H9 (cell line): ENCODE results near the gene ATP6V1B1. TPM values are rescaled to one million over a fixed set of nuclear protein-coding genes. Genes with fewer than 3 reads are reported as not detected.

ENCODE experiments used
- DNase-seq: peaks from one replicate; pipeline ENCODE4 v3.0.0-alpha.2; 2017
- H2AFZ ChIP-seq: one replicate; pipeline ENCODE4 v1.6.1; 2013; ENCODE audit warnings: mild to moderate bottlenecking, low read length, control low read depth, moderate library complexity
- H2AK5ac ChIP-seq: 2 replicates; pipeline ENCODE4 v1.6.1; 2013; ENCODE audit warnings: low read length, control low read depth, mixed read lengths; ENCODE audit not compliant: insufficient read length
- H2BK120ac ChIP-seq: one replicate; pipeline ENCODE4 v1.6.1; 2013; ENCODE audit warnings: low read depth, mild to moderate bottlenecking, low read length, control low read depth, inconsistent platforms; ENCODE audit not compliant: poor library complexity, severe bottlenecking
- H2BK12ac ChIP-seq: 2 replicates; pipeline ENCODE4 v1.6.1; 2013; ENCODE audit warnings: low read length, control low read depth, mixed read lengths, low read depth; ENCODE audit not compliant: insufficient read length
- H2BK15ac ChIP-seq: 2 replicates; pipeline ENCODE4 v1.6.1; 2013; ENCODE audit warnings: low read depth, low read length, control low read depth
- H2BK20ac ChIP-seq: one replicate; pipeline ENCODE4 v1.6.1; 2013; ENCODE audit warnings: low read depth, mild to moderate bottlenecking, low read length, control low read depth, inconsistent platforms; ENCODE audit not compliant: poor library complexity, severe bottlenecking
- H2BK5ac ChIP-seq: 2 replicates; pipeline ENCODE4 v1.6.1; 2013; ENCODE audit warnings: low read length, control low read depth, mixed read lengths; ENCODE audit not compliant: insufficient read length
- H3K14ac ChIP-seq: 2 replicates; pipeline ENCODE4 v1.6.1; 2013; ENCODE audit warnings: low read length, control low read depth; ENCODE audit not compliant: insufficient read depth
- H3K18ac ChIP-seq: 2 replicates; pipeline ENCODE4 v1.6.1; 2013; ENCODE audit warnings: low read depth, mild to moderate bottlenecking, mixed read lengths, low read length, control low read depth; ENCODE audit not compliant: insufficient read length
- H3K23ac ChIP-seq: 2 replicates; pipeline ENCODE4 v1.6.1; 2013; ENCODE audit warnings: low read length, control low read depth, mixed read lengths, low read depth; ENCODE audit not compliant: insufficient read length
- H3K23me2 ChIP-seq: 2 replicates; pipeline ENCODE4 v1.6.1; 2013; ENCODE audit warnings: low read depth, mild to moderate bottlenecking, mixed read lengths, low read length, control low read depth; ENCODE audit not compliant: insufficient read length, poor library complexity, severe bottlenecking
- H3K27ac ChIP-seq: 2 replicates; pipeline ENCODE4 v1.5.1; 2013; ENCODE audit warnings: low read length, control low read depth, mixed read lengths, low read depth; ENCODE audit not compliant: insufficient read length
- H3K27me3 ChIP-seq: 2 replicates; pipeline ENCODE4 v1.6.1; 2013; ENCODE audit warnings: low read length, control low read depth, inconsistent platforms; ENCODE audit not compliant: insufficient read depth
- H3K4ac ChIP-seq: 2 replicates; pipeline ENCODE4 v1.6.1; 2013; ENCODE audit warnings: low read depth, mild to moderate bottlenecking, control low read depth, inconsistent platforms, low read length, moderate library complexity
- H3K4me1 ChIP-seq: 2 replicates; pipeline ENCODE4 v1.6.1; 2013; ENCODE audit warnings: low read length, control low read depth, inconsistent platforms; ENCODE audit not compliant: insufficient read depth
- H3K4me2 ChIP-seq: 2 replicates; pipeline ENCODE4 v1.6.1; 2013; ENCODE audit warnings: low read length, control low read depth, mixed read lengths; ENCODE audit not compliant: insufficient read length, insufficient read depth
- H3K56ac ChIP-seq: 2 replicates; pipeline ENCODE4 v1.6.1; 2013; ENCODE audit warnings: low read depth, mild to moderate bottlenecking, mixed read lengths, low read length, control low read depth; ENCODE audit not compliant: insufficient read length
- H3K79me1 ChIP-seq: 2 replicates; pipeline ENCODE4 v1.6.1; 2013; ENCODE audit warnings: low read depth, mild to moderate bottlenecking, moderate library complexity, low read length, control low read depth, inconsistent platforms; ENCODE audit not compliant: insufficient read depth, poor library complexity, severe bottlenecking
- H3K79me2 ChIP-seq: 2 replicates; pipeline ENCODE4 v1.6.1; 2013; ENCODE audit warnings: low read length, control low read depth, inconsistent platforms; ENCODE audit not compliant: insufficient read depth
- H3K9ac ChIP-seq: 2 replicates; pipeline ENCODE4 v1.6.1; 2013; ENCODE audit warnings: low read length, control low read depth, mixed read lengths; ENCODE audit not compliant: insufficient read length; ENCODE audit errors: extremely low read depth
- H3K9me3 ChIP-seq: one replicate; pipeline ENCODE4 v1.6.1; 2013; ENCODE audit warnings: low read depth, low read length, inconsistent platforms; ENCODE audit not compliant: control insufficient read depth
- H3T11ph ChIP-seq: one replicate; pipeline ENCODE4 v1.6.1; 2013; ENCODE audit warnings: mild to moderate bottlenecking, low read length, control low read depth, inconsistent platforms
- H4K20me1 ChIP-seq: one replicate; pipeline ENCODE4 v1.6.1; 2013; ENCODE audit not compliant: control insufficient read depth, insufficient read length, insufficient read depth
- H4K5ac ChIP-seq: 2 replicates; pipeline ENCODE4 v1.6.1; 2013; ENCODE audit warnings: low read depth, mild to moderate bottlenecking, mixed read lengths, low read length, control low read depth; ENCODE audit not compliant: insufficient read length
- H4K8ac ChIP-seq: replicated peaks from 2 replicates; pipeline ENCODE4 v1.6.1; 2013; ENCODE audit warnings: low read length, control low read depth, mixed read lengths, low read depth; ENCODE audit not compliant: insufficient read length
- H4K91ac ChIP-seq: 2 replicates; pipeline ENCODE4 v1.6.1; 2013; ENCODE audit warnings: low read depth, mild to moderate bottlenecking, moderate library complexity, mixed read lengths, low read length, control low read depth; ENCODE audit not compliant: insufficient read length
- H3K27ac Mint-ChIP-seq, 3 experiments: 2 replicates in 2 of 3; 3 replicates in 1 of 3; pipeline ENCODE4 v1.8.0; 2020 to 2021; ENCODE audit warnings: mixed read lengths in 3 of 3, mild to moderate bottlenecking in 1 of 3, moderate library complexity in 1 of 3
- H3K27me3 Mint-ChIP-seq: 2 replicates; pipeline ENCODE4 v1.8.0; 2021; ENCODE audit warnings: low read depth, mild to moderate bottlenecking, moderate library complexity, mixed read lengths
- H3K36me3 Mint-ChIP-seq, 3 experiments: 2 replicates in 2 of 3; 3 replicates in 1 of 3; pipeline ENCODE4 v1.8.0; 2020 to 2021; ENCODE audit warnings: low read depth in 3 of 3, mixed read lengths in 3 of 3; ENCODE audit not compliant: insufficient read depth in 1 of 3
- H3K4me1 Mint-ChIP-seq, 2 experiments: 2 replicates each; pipeline ENCODE4 v1.8.0; 2020; ENCODE audit warnings: mixed read lengths in 2 of 2
- H3K4me3 Mint-ChIP-seq, 2 experiments: 2 replicates in 1 of 2; 3 replicates in 1 of 2; pipeline ENCODE4 v1.8.0; 2020 to 2021; ENCODE audit warnings: mild to moderate bottlenecking in 2 of 2, mixed read lengths in 2 of 2, moderate library complexity in 1 of 2
- H3K9me3 Mint-ChIP-seq, 2 experiments: 2 replicates in 1 of 2; 3 replicates in 1 of 2; pipeline ENCODE4 v1.8.0; 2020; ENCODE audit warnings: mild to moderate bottlenecking in 2 of 2, mixed read lengths in 2 of 2, moderate library complexity in 1 of 2
- WGBS: extraction: QIAGEN DNeasy Blood & Tissue Kit; methylation state at CpG from one replicate; pipeline ENCODE4 v1.1.7; 2013; ENCODE audit warnings: missing lambda C conversion rate, low lambda C conversion rate, mixed read lengths; ENCODE audit not compliant: insufficient read length; ENCODE audit errors: extremely low coverage; 5-methylcytosine and 5-hydroxymethylcytosine counted together
- total RNA-seq: library from RNA; stranded (reverse); gene quantifications from 2 replicates; pipeline ENCODE4 v1.2.1, GENCODE V29; 2021
- TF ChIP-seq, protein P1 (sequence below): fragments of 200-600 bp; sonication (generic); conservative IDR thresholded peaks from 3 replicates; pipeline ENCODE4 v1.8.0; 2021; ENCODE audit warnings: antibody characterized with exemption, mild to moderate bottlenecking

ATP6V1B1 gene
- total RNA-seq, 1 experiment from 2014 or later: not detected

DNA sequence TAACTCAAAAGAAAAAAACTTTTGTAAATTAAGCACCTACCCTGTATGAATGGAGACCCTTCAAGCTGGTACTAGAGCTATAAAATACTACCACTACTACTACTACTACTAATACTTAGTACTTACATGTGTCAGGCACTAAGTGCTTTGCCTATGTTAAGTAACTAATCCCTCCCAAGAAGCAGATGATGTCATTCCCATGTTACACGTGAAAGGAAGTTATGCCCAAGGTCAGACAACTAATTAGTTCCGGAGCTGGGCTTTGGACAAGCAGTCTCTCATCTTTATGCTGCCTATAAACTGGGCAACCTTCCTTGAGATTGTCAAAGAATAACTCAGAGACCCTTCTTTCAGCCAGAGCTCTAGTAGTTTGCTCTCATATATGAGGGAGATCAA, 13.9 kb upstream of the ATP6V1B1 start:
- Histone ChIP-seq H3K23me2 (no peaks in the 10 kb centered on the region), H2BK15ac (no peak overlapping the region), H3T11ph (no peak overlapping the region), H3K79me2 (no peaks in the 10 kb centered on the region), H3K4ac (no peak overlapping the region), H4K91ac (no peak overlapping the region), H2AK5ac (no peak overlapping the region), H3K27me3 (no peaks in the 10 kb centered on the region), H4K5ac (no peak overlapping the region), H4K20me1 (no peaks in the 10 kb centered on the region), H3K4me1 (no peaks in the 10 kb centered on the region), H3K18ac (no peak overlapping the region), H3K79me1 (no peaks in the 10 kb centered on the region), H3K23ac (no peak overlapping the region), H3K9me3 (no peaks in the 10 kb centered on the region), H4K8ac (no peak overlapping the region), H2BK12ac (no peak overlapping the region), H3K56ac (no peak overlapping the region), H2BK120ac (no peak overlapping the region), H2BK20ac (no peak overlapping the region), H3K4me2 (no peak overlapping the region), H3K14ac (no peak overlapping the region), H2BK5ac (no peak overlapping the region), H3K9ac (no peak overlapping the region), H3K27ac (no peak overlapping the region), H2AFZ (no peak overlapping the region)
- Mint-ChIP-seq H3K9me3 (no peaks in the 10 kb centered on the region), H3K4me3 (no peak overlapping the region), H3K4me1 (peaks cover 14 to 19% of the 10 kb centered on the region in 2 experiments), H3K27ac (no peak overlapping the region), H3K36me3 (no peaks in the 10 kb centered on the region), H3K27me3 (peaks cover 63% of the 10 kb centered on the region)
- DNase-seq: no peak
- TF ChIP-seq, protein P1, sequence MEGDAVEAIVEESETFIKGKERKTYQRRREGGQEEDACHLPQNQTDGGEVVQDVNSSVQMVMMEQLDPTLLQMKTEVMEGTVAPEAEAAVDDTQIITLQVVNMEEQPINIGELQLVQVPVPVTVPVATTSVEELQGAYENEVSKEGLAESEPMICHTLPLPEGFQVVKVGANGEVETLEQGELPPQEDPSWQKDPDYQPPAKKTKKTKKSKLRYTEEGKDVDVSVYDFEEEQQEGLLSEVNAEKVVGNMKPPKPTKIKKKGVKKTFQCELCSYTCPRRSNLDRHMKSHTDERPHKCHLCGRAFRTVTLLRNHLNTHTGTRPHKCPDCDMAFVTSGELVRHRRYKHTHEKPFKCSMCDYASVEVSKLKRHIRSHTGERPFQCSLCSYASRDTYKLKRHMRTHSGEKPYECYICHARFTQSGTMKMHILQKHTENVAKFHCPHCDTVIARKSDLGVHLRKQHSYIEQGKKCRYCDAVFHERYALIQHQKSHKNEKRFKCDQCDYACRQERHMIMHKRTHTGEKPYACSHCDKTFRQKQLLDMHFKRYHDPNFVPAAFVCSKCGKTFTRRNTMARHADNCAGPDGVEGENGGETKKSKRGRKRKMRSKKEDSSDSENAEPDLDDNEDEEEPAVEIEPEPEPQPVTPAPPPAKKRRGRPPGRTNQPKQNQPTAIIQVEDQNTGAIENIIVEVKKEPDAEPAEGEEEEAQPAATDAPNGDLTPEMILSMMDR: no peak
- WGBS: no CpG with 5 or more reads among the region's 2 CpGs
